Choroid plexus epithelial cell (primary cell): ENCODE data around the gene SMCHD1.

Experiments
- DNase-seq: peaks from one replicate; pipeline ENCODE4 v3.0.0-alpha.2; 2010; ENCODE audit warnings: low read depth
- H3K4me3 ChIP-seq: 2 replicates; pipeline ENCODE4 v1.5.1; 2011; ENCODE audit warnings: low read depth, mild to moderate bottlenecking, control low read depth, low read length, moderate library complexity
- CTCF ChIP-seq: conservative IDR thresholded peaks from 2 replicates; pipeline ENCODE4 v1.5.1; 2011; ENCODE audit warnings: low read depth, mild to moderate bottlenecking, control low read depth, inconsistent platforms, low read length, moderate library complexity

The SMCHD1 gene

GRCh38 chr18:2655178-2655953, at the start of gene SMCHD1:
SMCHD1 (plus strand) TSS chr18:2655726; CDS start chr18:2656076, 350 bp downstream.
- DNase-seq: peak; percentile 77
- H3K4me3 ChIP-seq: peak within 1 kb of the TSS; percentile 92
- TF ChIP-seq CTCF: no peak

- DNase-seq: peak; percentile 22
- no peak for TF ChIP-seq CTCF
- H3K4me3 ChIP-seq: no peak overlapping the region
Observed at GRCh38 chr18:2606335-2606734, 49.2 kb upstream of the SMCHD1 start.

GRCh38 chr18:2609604-2610003, 45.9 kb upstream of the SMCHD1 start:
- no peak for TF ChIP-seq CTCF
- no peak for DNase-seq
- H3K4me3 ChIP-seq: no peak overlapping the region

- no peak overlapping the region for H3K4me3 ChIP-seq
- DNase-seq: no peak
- TF ChIP-seq CTCF: no peak
Observed at GRCh38 chr18:2610549-2610948, 45.0 kb upstream of the SMCHD1 start.

DNA sequence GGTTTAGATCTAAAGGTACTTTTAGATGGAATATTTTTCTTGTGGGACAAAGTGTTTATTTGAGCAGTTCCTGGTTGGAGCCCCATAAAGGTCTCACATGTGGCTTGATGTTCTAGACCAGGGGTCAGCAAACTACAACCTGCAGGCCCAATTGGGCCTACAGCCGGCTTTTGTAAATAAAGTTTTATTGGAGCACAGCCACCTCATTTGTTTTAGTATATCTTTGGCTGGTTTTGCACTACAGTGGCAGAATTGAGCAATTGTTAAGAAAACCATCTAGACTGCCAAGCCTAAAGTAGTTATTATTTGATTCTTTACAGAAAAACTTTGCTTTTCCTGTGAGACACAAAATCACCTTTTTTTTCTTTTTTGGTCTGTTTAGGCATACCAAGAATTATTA, 42.5 kb upstream of the SMCHD1 start:
- TF ChIP-seq CTCF: no peak

DNA sequence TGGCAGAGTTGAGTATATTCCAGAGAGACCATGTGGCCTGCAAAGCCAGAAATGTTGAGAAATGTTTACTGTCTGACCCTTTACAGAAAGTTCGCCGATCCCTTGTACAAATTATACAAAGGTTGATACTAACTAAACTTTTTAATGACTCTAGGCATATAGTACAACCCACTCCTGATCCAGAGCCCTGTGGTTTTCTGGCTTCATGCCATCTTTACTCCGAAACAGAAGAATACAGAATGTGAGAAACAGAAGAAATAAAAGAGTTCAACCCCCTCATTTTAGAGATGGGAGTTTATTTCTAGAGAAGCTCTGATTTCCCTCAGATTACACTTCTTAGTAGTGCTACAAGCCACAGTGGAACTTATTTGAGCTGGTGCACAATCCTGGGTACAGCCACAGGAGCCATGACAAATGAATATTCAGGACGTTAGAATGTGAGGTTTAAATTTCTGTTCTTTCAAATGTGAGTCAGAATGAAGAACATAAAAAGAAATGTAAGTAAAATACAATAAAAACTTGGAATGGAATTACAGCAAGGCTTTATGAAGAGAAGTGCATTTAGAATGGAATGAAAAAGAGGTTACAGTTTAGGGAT, 38.0 kb upstream of the SMCHD1 start:
- H3K4me3 ChIP-seq: no peak overlapping the region
- no peak for TF ChIP-seq CTCF
- peak; percentile 45 for DNase-seq

More for the DNA sequence above, 42.5 kb upstream of the SMCHD1 start:
- no peak overlapping the region for H3K4me3 ChIP-seq
- peak; percentile 40 for DNase-seq
